NCI-H187 treated with DMSO at 0.1 percent for 48 hours (cell line): ENCODE measurements around the gene ASB2.

Experiments
- DNase-seq: peaks from one replicate; lab custom pipeline; 2025; lab: John Stamatoyannopoulos, UW

Gene ASB2

DNA sequence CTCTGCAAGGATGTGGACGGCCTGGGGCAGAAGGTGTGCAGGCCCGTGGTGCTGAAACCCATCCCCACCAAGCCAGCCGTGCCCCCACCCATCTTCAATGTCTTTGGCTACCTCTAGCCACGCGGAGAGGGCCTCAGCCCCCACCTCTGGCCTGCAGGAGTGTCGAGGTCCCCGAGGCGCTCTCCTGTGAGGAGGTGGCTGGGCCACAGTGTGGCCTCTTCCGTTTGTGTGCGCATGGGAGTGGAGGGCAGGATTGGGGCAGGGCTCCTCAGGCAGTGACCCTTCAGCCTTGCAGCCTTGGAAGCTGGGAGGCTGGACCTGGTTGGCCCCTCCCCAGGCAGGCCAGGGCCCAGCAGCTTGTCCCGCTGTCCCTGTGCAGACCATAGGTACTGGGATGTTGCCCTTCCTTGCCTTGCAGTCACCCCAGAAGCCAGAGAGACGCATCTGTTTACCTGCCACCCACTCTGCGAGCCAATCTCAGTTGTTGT lies 47.3 kb downstream of the ASB2 start:
- no peak for DNase-seq

DNA sequence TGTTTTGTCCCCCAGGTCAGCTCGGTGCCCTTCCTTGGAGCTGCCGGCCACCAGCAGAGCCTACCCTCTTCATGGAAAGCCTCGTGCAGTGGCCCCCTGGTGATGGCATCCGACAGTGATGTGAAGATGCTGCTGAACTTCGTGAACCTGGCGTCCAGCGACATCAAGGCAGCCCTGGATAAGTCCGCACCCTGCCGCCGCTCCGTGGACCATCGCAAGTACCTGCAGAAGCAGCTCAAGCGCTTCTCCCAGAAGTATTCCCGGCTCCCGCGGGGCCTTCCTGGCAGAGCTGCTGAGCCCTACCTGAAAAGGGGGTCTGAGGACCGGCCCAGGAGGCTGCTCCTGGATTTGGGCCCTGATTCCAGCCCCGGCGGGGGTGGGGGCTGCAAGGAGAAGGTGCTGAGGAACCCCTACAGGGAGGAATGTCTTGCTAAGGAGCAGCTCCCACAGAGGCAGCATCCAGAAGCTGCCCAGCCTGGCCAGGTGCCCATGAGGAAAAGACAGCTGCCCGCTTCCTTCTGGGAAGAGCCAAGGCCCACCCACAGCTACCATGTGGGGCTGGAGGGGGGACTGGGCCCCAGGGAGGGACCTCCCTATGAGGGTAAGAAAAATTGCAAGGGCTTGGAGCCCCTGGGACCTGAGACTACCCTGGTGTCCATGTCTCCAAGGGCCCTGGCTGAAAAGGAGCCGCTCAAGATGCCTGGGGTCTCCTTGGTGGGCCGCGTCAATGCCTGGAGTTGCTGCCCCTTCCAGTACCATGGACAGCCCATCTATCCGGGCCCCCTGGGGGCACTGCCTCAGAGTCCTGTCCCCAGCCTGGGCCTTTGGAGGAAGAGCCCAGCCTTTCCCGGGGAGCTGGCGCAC lies 48.0 kb downstream of the ASB2 start:
- DNase-seq: no peak

DNA sequence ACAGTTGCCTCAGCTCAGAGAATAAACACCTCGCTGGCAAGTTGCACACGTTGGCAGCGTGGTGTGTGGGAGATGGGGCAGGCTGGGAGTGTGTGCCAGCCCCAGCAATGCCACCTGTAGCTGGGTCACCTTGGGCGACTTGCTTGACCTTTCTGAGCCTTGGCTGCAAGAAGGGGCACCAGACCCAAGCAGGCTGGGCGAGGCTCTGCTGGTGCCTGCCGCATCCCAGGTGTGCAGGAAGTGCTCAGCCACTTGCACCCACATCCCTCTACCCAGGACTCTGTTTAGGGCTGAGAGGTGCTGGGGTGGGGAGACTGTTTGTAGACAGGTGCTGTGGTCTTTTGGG lies 48.6 kb downstream of the ASB2 start:
- no peak for DNase-seq

DNA sequence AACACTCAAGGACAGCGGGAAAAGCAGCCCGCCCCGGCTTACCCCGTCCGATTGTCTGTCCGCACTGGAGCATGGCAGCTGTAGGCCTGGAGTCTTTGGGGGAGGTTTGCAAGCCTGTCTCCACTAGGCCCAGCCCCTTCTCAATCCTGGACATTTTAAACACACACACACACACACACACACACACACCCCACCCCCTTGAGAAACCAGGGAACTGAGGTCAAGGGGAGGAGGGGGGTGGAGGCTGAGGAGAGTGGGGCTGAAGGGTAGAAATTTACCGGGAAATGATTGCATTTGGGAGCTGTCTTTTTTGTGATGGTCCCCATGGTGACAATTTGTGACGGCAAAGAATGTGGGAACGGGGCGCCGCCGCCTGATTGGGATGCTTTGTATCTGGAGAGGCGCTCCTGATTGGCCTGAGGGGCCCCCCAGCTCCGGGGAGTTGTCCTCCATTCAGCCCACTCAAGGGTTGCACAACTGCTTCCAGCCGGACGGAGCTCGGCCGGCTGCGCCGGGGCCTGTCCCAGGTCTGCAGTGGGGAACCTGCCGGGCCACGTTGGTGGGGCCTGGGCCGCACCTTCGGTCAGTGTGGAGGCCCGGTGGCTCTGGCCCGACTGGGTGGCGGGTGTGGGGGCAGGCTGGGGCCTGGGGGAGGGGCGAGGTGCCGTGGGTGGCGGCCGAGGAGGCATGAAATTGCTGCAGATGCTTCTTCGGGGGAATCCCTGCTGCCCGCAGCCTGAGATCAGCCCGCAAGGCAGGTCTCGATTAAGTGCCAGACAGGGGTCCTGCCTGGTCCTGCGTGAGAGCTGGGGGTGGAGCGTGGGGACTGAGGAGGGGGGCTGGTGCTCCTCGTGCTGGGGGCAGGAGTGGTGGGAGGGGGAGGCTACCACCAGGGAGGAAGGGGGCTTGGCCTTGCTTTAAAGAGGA lies 49.2 kb downstream of the ASB2 start, which contains the start of gene FAM181A:
Gene FAM181A, plus strand, starts transcription at position 472 of the 927 bp plus-strand sequence. CDS start 942 bp downstream, outside the sequence.
- no peak for DNase-seq

DNA sequence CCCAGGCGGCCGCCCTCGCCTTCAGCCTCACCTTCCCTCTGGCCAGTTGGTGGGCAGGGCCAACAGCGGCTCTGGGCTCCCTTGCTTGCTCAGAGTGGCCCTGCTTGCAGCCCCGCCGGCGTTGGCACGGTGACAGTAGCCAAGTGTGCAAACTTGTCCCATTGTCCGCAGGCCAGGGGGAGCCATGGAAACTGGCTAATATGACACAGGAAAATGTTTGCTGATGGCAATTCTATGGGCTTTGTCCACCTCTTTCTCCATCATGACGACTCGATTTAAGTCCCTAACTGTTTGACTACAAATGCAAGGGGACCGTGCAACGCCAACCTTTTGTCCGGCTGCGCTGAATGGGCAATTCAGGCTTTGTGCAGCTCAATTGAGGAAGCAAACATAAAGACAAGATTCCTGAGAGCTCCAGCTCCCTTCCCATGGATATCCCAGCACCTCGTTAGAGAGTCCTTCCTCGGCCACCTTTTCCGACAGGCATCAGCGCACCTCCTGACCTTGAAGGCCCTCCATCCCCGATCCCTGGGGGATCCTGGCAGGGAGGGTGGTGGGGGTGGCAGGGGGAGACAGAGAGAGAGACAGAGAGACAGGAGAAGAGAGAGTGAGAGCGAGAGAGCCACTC lies 50.0 kb downstream of the ASB2 start:
- no peak for DNase-seq

DNA sequence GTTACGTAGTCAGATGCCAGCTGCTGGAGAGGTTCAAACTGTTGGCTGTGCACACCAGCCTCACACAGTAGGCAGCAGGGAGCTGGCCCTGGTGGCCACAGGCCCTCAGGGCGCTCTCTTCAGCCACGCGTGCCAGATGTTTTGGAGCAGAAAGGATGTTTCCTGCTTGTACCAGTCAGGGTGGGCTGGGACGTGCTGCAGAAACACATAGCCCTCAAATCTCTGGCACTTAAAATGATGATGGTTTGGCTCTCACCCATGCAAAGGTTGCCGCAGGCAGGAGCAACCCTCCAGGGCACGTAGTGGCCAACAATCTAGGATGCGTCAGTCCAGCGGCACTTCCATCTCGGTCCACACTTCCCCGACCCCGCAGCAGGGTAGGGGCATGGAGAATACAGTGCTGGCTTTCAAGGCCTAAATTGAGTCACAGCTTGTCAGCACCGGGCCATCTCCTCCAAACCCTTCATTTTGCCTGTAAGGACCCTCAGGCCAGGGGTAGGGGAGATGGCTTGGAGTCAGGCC lies 50.9 kb downstream of the ASB2 start:
- no peak for DNase-seq

DNA sequence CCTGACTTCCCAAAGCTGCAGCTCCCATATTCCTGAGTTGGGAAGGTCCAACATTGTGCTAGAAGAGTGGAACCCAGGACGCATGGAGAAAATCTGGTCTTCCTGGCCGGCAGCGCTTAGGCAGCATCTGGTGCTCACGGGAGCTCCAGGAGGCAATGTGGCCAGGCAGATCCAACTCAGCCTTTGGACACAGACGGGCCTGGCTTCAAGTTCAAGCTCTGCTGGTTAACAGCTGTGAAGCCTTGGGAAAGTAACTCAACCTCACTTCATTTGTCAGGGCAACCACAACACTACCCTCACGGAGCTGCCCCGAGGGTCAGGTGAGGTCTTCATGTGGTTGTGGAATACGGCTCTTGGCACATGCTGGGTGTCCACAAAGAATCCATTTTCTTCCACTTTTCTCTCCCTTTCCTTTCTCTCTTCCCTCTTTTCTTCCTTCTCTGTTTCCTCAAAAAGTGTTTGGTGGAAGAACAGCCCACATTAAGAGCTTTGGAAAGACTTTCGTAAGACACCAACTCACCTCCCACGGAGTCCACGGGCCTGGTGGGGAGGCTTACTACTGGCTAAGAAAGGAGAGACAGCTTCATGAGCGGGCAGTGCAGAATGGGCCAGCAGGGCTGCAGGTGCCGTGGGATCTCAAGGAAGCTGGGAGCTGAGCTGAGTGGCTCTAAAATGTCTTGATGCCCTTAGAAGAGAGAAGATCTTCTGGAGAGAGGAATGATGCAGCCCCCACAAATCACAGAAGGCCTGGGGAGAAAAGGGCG lies 51.6 kb downstream of the ASB2 start:
- DNase-seq: no peak

DNA sequence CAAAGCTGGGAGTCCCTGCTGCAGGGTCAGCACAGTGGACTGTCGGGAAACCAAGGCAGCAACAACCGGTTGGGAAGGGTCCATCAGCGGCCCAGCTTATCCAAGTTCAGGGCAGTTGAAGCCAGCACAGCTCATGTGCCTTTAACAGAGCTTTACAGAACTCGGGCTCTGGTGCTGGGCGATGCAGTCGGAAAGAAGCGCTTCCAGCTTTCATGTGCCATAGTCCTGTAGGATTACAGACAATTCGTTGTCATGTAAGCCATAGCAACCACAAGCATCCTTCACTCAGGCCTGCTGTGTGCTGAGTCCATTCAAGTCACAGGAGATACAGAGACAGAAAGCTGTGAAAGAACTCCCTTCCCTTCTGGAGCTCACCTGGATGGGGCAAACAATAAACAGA lies 52.7 kb downstream of the ASB2 start:
- DNase-seq: peak; percentile 40

DNA sequence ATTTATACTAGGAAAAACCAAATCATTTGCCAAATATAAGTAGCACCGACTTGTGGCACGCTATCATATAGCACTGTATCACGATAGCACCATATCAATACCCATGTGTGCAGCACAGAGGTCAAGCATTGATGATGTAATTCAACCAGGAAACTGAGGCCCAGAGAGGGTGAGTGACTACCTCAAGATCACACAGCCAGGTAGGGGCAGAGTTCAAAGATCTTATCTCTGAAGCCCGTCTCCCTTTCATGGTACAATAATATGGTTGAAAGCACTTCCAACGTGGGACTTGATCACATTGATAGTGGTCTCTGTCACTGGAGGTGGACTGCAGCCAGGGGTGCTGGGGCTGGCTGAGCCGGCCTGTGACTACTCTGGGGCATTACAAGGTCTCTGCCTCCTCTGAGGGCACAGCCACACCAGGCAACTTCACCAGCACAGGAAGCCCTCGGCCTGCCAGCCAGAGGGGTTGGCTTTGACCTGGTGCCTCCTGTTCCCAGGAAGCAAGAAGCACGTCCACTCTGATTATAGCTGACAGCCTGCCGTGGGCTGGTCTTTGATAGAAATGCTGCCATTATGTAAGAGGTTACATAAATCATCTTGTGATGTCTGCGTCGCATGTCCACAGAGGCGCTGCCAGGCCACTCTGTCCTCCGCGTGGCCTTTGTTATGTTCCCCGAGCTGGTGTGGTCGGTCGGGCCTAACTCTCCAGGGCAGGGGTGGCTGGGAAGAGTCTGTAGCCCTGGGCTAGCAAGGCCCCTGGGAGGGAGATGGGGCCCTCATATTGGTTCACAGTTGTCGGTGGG lies 55.2 kb downstream of the ASB2 start:
- DNase-seq: no peak

DNA sequence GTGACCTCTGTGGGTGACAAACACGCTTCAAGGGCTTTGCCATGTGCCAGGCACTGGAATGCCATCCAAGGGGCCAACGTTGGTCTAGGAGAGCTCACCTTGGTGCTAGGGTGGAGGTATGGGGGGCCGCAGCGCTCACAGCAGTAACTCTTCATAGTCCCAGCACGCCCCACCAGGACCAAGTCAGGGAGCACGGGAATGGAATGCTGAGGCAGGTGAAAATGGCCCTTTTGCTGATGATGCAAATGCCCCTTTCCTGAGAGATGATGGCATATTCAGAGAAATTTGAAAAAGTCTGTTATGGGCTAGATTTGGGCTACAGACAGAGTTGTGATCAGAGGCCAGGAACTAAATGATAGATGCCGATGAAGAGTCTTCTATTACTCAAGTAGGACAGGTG lies 59.2 kb downstream of the ASB2 start:
- DNase-seq: no peak

DNA sequence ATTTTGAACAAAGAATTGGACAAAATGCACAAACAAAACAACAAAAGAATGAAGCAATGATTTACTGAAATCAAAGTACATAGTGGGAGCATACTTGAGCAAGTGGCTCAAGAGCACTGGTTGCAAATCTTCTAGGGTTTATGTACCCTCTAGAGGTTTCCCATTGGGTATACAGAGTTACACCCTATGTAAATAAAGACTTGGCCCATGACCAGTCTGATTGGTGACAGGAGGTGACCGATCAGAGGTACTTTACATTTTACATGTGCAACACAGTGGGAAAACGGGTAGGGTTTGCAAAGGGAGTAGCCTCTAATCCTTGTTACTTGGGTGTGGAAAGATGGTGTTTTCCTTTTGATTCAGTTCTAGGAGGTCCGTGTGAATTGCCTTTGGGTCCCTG lies 59.9 kb downstream of the ASB2 start:
- DNase-seq: no peak

DNA sequence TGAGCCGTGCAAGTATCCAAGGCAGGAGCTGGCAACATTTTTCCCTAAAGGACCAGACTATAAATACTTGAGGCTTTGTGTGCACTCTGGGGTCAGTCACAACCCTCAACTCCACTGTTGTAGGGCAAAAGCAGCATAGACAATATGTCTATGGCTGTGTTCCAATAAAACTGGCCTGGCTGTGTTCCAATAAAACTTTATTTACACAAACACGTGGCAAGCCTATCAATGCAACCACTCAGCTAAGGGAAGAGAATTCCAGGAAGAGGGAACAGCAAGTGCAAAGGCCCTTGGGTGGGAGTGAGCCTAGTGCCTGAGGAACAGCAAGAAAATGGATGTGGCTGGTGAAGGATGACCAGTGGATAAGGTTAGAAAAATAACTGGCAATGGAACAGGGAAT lies 60.6 kb downstream of the ASB2 start:
- DNase-seq: no peak

DNA sequence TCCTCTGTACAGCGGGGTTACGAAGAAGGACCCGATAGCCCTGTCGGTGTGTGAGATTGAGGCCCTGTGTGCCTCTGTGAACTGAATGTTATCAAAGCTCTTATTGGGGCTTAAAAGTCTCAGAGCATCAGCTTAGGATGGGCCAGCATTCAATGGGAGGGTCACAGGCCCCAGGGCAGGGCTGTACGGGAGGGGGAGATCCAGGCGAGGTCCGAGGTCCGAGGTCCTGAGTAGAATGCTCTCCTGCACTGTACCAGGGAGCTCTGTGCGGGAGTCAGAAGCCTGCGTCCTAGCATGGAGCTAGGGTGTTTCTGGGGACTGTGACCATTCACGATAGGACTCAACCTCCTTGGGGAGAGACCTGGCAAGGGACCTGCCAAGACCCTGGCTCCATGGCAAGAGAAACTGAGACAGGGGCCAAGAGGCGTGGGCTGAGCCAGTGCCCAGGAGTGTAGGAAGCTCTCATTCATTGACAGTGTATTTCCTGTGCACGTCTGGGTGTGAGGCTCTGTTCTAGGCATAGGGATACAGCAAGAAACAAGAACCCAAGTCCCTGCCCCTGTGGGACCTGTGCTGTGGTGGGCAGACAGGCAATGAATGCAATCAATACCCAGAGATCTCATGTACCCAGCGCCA lies 61.2 kb downstream of the ASB2 start:
- DNase-seq: no peak

DNA sequence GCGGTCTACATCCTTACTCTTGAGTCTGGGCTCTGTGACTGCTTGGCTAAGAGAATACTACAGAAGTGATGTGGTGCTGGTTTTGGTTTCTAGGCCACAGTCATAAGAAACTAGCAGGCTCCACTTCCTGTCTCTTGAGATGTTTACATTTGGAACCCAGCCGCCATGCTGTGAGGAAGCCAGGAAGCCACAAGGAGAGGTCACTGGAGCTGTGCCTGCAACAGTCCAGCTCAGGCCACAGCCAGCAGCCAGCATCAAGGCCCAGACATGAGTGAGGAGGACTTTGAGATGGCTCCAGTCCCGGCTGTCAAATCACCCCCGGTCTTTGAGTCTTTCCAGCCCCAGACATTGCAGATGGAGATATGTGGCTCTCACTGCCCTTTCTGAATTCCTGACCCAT lies 62.1 kb downstream of the ASB2 start:
- no peak for DNase-seq

DNA sequence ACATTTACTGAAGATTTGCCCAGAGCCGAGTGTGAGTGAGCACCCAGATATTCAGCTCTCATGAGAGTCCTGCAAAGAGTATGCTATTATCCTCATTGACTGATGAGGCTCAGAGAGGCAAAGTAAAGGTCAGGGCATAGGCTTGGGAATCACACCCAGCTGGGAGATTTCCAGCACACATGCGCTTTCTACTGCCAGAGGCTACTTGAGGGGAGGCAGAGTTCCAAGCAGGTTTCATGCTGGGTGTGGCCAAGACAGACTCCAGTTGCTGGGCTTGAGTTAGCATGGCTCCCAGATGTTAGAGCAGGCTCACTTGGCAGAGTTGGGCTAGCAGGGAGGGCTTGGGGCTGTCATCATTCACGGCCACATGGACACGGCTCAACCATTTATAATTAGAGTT lies 63.6 kb downstream of the ASB2 start:
- no peak for DNase-seq

DNA sequence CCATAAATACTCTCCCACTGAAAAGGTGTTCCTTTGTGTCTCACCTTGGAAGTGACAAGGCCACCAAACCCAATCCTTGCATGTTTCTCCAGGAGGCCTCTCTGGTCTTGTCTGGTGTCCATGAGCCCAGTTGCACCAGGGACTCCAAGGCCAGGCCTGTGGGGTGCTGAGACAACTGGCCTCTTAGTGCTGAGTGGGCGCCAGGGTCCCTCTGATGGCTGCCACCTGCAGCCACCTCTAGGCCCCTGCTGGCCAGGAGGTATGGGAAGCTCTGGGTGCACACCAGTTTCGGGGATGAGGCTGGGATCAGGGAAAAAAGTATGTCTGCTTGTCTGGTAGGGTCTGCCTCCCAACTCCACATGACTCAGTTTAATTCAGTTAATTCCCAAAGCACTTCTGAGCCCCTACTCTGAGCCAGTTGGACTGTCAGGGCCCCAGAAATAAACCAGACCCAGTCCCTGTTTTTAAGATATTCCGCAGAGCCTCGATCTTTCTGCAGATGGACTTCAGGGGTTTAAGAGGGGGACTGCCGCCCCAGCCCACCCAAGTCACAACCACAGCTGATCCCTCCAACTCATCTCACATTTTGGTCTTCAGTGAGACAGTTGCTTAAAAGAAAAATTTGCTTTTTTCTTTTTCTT lies 64.3 kb downstream of the ASB2 start:
- DNase-seq: no peak

DNA sequence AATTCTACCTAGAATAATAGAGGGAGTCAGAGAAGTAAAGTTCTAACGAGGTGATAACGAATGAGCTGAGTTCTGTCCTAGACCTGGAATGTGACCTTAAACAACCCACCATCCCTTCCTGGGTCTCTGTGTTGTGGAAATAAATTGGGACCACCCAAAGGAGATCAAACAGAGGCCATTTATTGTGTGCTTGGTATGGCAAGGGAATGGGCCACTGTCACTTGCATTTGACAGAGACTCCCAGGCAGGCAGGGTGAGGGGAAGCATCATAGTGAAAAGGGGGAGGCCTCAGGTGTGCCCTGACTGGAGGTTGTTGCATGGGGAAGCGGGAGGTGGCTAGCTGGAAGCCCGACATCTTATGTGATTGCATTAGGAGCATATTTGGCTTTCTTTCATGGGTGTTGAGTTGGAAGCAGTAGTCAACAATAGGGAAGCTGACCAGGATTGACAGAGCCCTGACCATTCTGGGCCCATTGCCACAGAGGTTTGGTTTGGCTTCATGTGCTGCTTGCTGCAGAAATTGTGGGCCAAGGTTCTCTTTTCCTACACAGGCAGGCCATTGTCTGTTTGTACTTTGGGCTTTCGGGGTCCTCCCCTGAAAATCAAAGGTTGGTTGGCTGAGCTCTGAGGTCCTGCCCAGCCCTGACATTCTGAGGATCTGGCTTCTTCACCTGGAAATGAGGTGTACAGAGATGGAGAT lies 66.8 kb downstream of the ASB2 start:
- DNase-seq: no peak

DNA sequence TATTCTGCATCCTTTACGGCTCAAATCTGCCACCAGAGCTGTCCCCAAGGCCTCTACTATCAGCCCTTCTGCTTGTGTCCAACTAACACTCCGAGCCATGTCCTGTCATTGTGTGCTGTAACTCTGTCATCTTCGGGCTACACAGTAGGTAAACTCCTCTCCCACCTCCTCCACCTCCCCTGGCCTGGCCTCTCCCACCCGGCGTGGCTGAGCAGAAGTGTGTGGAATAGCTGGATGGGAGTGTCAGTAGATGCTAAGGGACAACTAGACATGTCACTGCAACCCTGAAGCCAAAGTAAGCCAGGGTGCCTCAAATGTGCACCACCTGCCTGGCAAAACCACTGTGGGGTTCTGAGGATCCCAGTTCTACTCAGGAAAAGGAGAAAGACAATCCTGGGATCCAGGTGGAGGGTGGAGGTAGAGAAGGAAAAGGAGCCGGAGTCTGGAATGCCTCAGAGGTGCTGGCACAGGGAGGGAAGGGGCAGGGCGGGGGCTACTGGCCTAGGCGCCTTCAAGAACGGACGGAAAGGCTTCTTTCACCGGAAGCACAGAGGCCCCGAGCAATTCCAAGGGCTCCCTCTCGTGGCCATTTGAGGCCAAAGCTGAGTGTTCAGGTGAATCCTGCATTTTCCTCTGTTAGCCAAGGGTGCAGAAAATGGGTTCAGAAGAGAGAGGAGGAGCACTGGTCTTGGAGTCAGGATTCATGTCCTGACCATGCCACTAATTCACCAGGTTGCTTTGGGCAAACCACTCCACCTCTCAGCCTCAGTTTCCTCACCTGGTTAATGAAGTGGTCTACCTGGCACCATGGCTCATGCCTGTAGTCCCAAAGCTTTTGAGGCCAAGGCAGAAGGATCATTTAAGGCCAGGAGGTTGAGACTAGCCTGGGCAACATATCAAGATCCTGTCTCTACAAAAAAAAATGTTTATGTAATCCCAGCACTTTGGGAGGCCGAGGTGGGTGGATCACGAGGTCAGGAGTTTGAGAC lies 69.7 kb downstream of the ASB2 start:
- no peak for DNase-seq
